HG02840 (cell line): Measurements from ENCODE around the gene CCDC88C.

Source experiments
- ATAC-seq: cut with Tn5 transposase; IDR thresholded peaks from one replicate; pipeline ENCODE4 v1.9.1; 2021; ENCODE audit warnings: mild to moderate bottlenecking, moderate library complexity, moderate number of reproducible peaks; ENCODE audit not compliant: unreplicated experiment, low FRiP score

Gene CCDC88C

DNA sequence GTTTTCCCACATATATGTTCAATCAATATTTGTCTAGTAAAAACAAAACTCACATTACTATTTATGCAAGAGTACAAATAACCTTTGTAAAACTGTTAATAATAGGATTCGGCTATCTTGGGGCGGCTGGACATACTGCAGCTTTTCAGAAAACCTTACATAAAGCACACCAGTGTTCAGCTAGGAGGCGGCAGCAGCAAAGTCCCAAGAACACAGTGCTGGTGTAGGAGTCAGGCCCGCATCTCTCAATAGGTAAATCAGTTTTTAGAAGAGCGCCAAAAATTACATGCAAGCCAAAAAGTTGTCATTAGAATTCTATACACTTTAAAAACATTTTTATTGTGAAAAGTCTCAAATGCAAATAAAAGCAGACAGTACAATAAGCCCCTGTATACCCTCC, 37.5 kb downstream of the CCDC88C start:
- ATAC-seq: no peak

GRCh38 chr14:91379579-91379932, 38.1 kb downstream of the CCDC88C start:
- ATAC-seq: no peak

DNA sequence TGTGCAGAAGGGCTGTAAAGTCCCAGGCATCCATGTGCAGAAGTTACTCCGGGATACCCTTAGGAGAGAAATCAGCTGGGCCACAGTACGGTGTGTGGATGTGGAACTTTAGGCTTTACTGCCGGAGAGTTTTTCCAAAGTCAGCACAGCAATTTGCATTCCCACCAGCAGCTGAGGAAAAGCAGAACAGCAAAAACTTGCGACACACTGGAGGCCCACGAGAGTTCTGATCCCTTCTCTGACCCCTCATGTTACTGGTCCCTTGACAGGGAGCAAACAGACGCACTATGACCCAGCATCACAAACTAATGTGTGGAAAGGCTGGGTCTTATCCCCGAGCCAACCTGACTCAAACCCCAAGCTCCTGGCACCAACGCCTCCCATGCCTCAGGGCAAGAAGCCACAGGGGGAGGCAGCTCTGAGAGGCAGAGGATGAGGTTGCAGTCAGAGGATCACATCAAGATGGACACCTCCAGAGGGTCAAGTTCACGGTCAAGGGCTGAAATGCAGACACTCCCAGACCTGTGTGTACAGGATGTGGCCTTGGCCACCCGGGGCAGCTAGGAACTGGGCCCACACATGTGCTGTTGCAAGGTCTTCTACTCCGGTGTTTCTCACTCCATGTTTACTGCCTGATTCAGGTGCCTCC, 38.6 kb downstream of the CCDC88C start:
- ATAC-seq: no peak

DNA sequence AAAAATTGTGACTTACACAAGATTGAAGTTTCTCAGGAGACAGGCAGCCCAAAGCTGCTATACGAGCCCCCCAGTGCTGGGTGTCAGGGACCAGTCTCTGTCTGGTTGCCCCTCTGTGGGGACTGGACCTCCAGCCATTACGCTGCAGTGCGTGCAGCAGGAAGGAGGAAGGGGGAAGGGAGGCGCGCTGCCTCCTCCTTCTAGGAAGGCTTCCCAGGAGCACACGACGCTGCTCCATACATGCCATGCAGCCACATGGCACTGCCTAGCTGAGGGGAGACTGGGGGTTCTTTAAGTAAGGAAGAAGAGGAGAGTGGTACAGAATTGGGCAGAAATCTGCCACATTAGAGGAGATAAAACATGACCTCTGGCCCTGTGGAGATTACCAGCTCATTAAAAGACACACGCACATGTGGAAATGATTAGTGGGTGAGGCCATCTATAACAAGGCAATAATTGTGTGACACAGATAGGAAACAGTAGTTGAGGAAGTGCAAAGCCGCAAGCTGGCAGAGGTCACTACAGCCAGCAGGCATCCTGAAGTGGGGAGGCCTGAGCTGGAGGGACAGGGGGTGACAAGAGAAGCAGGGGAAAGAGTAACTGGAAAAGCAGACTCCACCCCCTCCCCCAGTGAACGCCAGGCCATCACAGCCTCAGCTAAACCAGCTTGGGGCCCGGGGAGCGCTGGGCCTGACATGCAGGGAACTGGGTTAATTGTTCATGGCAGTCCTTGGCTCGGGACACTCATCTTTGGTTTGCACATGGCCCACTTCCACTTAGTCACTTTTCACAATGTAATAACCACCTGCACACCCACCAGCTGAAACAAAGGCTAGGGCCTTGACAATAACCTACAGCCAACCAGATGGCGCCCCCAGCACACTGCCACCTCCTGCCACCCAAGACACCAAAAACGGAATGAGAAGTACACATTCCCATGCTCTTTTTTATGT, 39.6 kb downstream of the CCDC88C start:
- no peak for ATAC-seq

DNA sequence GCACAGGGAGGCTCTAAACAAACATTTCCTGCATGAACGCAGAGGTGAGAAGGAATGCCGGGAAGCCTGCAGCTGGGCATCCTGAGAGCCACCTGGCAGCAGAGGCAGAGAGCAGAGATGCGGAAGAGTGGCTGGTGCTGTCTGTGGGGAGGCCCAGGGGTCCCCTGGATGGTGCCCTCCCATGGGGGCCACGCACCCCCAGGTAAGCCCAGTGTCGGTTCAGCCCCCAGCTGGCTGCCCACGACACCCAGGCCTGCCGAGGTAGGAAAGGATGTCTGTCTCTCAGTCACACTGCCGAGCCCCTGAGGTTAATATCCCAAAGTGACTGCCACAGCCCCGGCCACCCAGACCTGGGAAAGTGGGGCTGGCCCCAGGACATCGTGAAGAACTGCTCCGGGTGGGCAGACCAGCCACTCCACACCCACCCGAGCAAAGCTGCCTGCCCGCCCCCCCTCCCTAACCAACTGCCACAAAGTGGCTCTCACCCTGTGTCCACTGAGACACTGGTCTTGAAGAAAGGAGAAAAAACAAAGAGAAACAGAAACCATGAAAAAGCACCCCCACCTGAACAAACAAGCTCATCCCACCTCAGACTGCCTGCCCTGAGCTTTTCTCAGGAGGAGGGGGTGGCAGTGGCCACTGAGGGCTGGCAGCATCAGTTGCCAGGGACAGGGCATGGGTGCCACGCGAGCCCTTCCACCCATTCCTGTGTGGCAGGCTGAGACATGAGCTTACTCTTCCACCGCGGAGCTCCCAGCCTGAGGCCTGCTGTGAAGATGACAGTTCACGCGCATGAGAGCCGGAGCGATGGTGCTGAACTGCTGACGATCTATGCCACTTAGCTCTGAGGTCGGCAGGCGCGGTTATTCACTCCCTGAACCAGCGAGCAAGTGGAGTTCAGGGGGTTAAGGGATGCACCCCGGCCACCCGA, 40.8 kb downstream of the CCDC88C start:
- no peak for ATAC-seq

GRCh38 chr14:91375720-91376452, 41.7 kb downstream of the CCDC88C start:
- ATAC-seq: no peak

GRCh38 chr14:91374879-91375702, 42.5 kb downstream of the CCDC88C start:
- ATAC-seq: no peak

DNA sequence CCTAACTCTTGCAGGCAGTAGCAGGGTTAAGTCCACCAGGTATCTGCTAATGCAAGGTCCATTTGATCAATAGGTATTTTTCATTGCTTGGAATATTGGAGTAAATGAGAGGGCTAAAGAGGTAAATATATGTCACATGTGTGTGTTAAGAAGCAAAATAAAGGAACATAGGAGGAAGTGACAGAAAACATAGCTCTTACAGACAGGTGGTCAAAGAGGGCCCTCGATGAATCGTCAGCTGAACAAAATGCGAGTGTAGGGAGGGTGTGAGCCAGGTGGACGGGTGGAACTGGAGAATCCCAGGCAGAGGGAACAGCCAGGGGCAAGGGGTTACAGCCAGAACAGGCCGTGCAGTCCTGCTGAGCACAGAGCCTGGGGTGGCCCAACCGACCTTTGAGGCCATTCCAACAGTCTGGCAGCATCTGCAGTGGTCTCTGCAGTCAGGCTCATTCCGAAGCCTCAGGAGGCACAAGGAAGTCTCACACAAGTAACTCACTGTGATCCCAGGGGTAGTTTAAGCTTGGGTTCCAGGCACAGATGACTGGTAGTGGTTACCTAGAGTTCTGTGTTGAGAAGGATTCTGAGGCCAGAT, 43.2 kb downstream of the CCDC88C start:
- no peak for ATAC-seq

- ATAC-seq: peak; percentile 63
These were observed 43.9 kb downstream of the CCDC88C start for GRCh38 chr14:91373591-91374254.

DNA sequence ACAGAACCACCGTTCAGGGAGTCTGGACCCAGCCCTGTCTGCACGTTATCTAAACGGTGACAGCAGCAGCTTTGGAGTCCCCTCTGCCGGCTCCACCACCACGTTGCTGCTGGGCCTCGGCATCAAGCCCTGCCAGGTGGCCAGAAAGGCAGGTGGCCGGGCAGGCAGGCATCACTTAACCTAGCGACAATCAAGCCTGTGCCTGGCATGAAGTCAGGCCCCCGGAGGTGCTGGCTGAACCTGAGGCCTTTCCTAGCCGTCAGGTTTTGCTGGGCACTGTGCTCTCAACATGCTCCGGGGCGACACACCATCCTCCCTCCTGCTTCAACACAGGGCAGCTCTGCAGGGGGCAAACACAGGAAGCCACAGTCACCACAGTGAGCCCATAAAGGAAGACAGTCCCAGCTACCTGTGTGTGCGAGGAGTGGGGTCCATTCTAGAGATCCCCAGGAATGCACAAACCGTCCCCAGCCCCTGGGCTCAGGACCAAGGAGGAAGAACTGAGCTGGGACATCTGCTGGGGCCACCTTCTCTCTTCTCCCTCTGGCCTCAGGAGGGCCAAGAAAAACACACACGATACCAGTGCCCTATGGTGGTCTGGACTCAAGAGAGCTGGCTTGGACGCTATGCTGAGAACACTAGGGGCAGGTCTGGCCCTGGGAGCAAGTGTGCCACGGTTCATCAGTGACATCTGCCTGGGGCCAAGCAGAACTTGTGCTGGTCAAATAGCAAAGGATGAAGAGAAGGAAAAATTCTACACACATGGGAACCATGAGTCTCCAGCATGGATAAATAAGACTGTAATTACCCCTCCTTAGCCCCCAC, 44.7 kb downstream of the CCDC88C start:
- ATAC-seq: peak; percentile 3

GRCh38 chr14:91371990-91372375, 45.6 kb downstream of the CCDC88C start:
- no peak for ATAC-seq

DNA sequence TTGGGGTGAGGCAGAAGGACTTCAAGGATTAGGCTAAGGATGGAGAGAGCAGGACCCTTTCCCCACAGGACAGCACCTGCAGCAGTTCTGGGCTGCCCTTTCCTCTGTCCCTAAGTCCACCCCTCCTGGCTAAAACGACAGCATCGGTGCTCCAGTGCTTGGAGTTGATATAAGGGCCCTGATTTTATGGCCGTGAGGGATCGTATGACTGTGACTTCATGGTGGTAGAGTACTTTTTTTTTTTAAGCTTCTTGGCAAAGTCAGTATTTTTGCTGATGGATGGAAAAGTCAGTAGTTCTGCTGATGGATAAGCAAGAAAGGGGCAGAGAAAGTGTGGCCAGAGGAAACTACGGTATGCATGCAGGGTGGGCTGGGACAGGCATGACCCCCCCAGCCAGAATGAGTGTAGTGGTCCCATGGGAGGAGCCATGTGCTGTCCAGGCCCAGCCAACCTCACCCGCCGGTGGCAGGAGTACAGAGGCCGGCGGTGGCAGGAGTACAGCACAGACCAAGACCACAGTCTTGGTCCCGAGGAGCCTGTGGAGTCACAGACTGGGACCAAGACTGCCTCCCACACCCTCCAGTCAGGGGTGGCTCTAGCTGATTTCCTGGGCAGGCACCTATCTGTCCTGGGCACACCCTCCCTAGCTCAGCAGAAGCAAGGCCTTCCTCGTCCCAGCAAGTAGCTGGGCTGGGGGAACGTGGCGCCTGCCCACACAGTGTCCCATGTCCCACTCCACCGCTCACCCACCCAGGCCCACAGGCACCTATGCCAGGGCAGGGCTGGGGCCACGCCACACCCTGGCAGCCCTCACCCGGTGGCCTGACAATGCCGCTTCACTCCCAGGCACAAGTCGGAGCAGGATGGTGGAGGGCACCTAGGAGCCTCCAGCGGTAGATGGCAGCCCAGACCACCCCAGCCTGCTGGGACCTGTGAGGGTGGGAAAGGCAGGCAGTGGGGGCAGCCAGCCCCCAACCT, 46.3 kb downstream of the CCDC88C start:
- no peak for ATAC-seq

DNA sequence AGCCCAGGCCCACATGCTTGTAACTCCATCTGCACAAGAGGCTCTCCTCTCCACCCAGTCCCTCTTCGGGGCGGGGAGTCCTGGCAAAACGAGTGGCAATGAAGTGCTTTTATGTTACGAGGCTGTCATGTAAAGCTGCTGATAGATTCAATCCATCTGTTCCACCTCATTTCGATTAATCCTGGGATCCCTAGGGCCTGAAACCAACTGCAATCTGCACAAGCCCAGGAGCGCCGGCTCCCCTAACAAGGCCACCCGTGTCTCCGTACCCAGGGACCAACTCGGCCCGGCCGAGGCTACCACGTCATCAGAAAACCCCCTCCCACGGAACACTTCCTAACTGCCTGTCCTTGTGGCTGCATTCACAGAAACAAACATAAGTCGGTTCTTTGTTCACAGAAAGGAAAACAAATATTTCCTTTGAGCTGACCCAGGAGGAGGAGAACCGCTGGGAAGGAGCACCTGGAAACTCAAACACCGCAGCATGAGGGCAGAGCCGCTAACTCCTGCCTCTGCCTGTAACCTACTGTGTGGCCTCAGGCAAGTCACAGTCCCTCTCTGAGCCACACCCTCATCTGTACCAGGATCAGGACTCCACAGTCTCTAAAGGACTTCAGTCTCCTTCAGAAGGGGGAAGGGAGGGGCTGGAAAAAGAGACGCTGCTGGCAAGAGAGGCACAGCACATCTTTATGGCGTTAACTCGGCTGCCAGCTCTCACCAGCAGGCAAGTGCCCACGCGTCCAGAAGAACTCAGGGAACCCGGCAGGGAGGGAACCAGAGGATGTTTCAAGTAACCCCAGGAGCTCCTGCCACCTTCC, 47.8 kb downstream of the CCDC88C start:
- ATAC-seq: no peak

DNA sequence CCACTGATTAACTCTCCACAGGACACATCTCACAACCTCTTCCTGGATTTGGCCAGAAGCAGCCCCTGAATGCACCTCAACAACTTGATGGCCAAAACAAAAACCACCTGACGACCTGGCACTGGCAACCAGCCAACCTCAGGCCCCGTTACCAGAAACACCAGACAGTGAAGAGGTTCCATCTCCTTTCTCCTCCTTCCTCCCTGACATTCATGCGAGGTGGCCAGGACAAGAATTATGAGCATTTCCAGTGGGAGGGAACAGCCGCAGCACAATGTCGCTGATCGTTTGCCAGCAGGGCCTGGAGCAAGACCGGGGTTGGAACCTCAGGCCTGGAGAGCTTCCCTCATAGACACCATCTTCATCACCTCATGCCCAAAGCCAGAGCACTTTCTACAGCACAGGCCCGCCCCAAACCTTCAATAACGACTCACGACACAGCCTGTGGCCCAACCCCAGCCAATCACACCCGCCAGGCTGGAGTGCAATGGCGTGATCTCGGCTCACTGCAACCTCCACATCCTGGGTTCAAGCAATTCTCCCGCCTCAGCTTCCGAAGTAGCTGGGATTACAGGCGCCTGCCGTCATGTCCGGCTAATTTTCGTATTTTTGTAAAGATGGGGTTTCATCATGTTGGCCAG, 48.7 kb downstream of the CCDC88C start:
- no peak for ATAC-seq
